WTC11 (cell line): ENCODE measurements around the gene CABCOCO1.

Source experiments
- ARID4B ChIP-seq: sonication (generic); formaldehyde crosslinking; IDR thresholded peaks from 2 replicates; pipeline ENCODE4 v1.8.0; 2023; ENCODE audit warnings: missing genetic modification reagents, mild to moderate bottlenecking, borderline replicate concordance
- CTCF ChIP-seq: fragments of 200-600 bp; IDR thresholded peaks from 2 replicates; pipeline ENCODE4 v1.8.0; 2022; ENCODE audit warnings: antibody characterized with exemption
- E2F4 ChIP-seq: sonication (generic); formaldehyde crosslinking; IDR thresholded peaks from 2 replicates; pipeline ENCODE4 v1.8.1; 2022; ENCODE audit warnings: low read depth, mild to moderate bottlenecking, moderate library complexity, missing genetic modification reagents, borderline replicate concordance
- EMX1 ChIP-seq: fragments of 250-450 bp; sonication (Bioruptor Pico); IDR thresholded peaks from 2 replicates; pipeline ENCODE4 v1.8.0; 2021; ENCODE audit warnings: mild to moderate bottlenecking
- FOXJ3 ChIP-seq: sonication (generic); formaldehyde crosslinking; IDR thresholded peaks from 2 replicates; pipeline ENCODE4 v1.9.0; 2021; ENCODE audit warnings: missing genetic modification reagents, mild to moderate bottlenecking, borderline replicate concordance
- MAX ChIP-seq: sonication (generic); formaldehyde crosslinking; IDR thresholded peaks from 2 replicates; pipeline ENCODE4 v1.8.0; 2022; ENCODE audit warnings: mild to moderate bottlenecking, missing genetic modification reagents
- TCF7 ChIP-seq: sonication (generic); formaldehyde crosslinking; IDR thresholded peaks from 2 replicates; pipeline ENCODE4 v1.8.0; 2022; ENCODE audit warnings: mild to moderate bottlenecking, low read depth, missing genetic modification reagents, moderate library complexity
- ZNF138 ChIP-seq: sonication (generic); formaldehyde crosslinking; conservative IDR thresholded peaks from 2 replicates; pipeline ENCODE4 v1.8.1; 2022; ENCODE audit warnings: mild to moderate bottlenecking, moderate library complexity, missing genetic modification reagents
- ZNF425 ChIP-seq: fragments of 250-450 bp; sonication (Bioruptor Pico); conservative IDR thresholded peaks from 2 replicates; pipeline ENCODE4 v1.9.0; 2021; ENCODE audit warnings: mild to moderate bottlenecking

- no peak for TF ChIP-seq E2F4 (CRISPR knock-in tag)
- no peak for TF ChIP-seq ZNF138 (CRISPR knock-in tag)
- no peak for TF ChIP-seq CTCF
- no peak for TF ChIP-seq FOXJ3 (CRISPR knock-in tag)
- no peak for TF ChIP-seq TCF7 (CRISPR knock-in tag)
- no peak for TF ChIP-seq ARID4B (CRISPR knock-in tag)
- no peak for TF ChIP-seq EMX1
- no peak for TF ChIP-seq MAX
- no peak for TF ChIP-seq ZNF425 (CRISPR knock-in tag)
These were observed 68.9 kb downstream of the CABCOCO1 start for GRCh38 chr10:61731638-61732037.
